ACC112 (cell line): ENCODE results near the gene PI4KA.
"Not testable (repeated sequence)": the region's sequence is repeated elsewhere in the genome, so short reads cannot be mapped to it uniquely, and the experiment has no call there.

ENCODE experiments used
- H2AFZ ChIP-seq: fragments of 200-600 bp; sonication (generic); one replicate; pipeline ENCODE4 v1.6.0; 2017; ENCODE audit warnings: antibody characterized with exemption, low read length; ENCODE audit not compliant: unreplicated experiment
- H3K27ac ChIP-seq: fragments of 200-600 bp; sonication (generic); 2 replicates; pipeline ENCODE4 v1.5.1; 2014; ENCODE audit warnings: low read depth, mild to moderate bottlenecking, antibody characterized with exemption, low read length, moderate library complexity
- H3K27me3 ChIP-seq: fragments of 200-600 bp; sonication (generic); 2 replicates; pipeline ENCODE4 v1.6.1; 2014; ENCODE audit warnings: mild to moderate bottlenecking, antibody characterized with exemption, low read length, moderate library complexity, mixed read lengths; ENCODE audit not compliant: insufficient read depth
- H3K36me3 ChIP-seq: fragments of 200-600 bp; sonication (generic); 2 replicates; pipeline ENCODE4 v1.6.1; 2016; ENCODE audit warnings: mild to moderate bottlenecking, antibody characterized with exemption, low read length, moderate library complexity, mixed read lengths; ENCODE audit not compliant: insufficient read depth
- H3K4me1 ChIP-seq: fragments of 200-600 bp; sonication (generic); one replicate; pipeline ENCODE4 v1.6.1; 2016; ENCODE audit warnings: low read length, mixed read lengths; ENCODE audit not compliant: insufficient read depth, unreplicated experiment, control insufficient read depth
- H3K4me3 ChIP-seq: fragments of 200-600 bp; sonication (generic); 2 replicates; pipeline ENCODE4 v1.5.1; 2014; ENCODE audit warnings: mild to moderate bottlenecking, low read depth, low read length
- H3K79me2 ChIP-seq: fragments of 200-600 bp; sonication (generic); one replicate; pipeline ENCODE4 v1.6.0; 2016; ENCODE audit warnings: low read length; ENCODE audit not compliant: control insufficient read depth, unreplicated experiment, insufficient read depth

PI4KA gene

GRCh38 chr22:20744456-20744855 is 114.2 kb downstream of the PI4KA start:
- Histone ChIP-seq H2AFZ (no peak overlapping the region), H3K36me3 (0 out of 2 replicates have a peak, but pooled peaks cover 10% of the 10 kb centered on the region), H3K4me1 (no peaks in the 10 kb centered on the region), H3K4me3 (no peak overlapping the region), H3K27me3 (no peaks in the 10 kb centered on the region), H3K79me2 (no peaks in the 10 kb centered on the region), H3K27ac (no peak overlapping the region)

DNA sequence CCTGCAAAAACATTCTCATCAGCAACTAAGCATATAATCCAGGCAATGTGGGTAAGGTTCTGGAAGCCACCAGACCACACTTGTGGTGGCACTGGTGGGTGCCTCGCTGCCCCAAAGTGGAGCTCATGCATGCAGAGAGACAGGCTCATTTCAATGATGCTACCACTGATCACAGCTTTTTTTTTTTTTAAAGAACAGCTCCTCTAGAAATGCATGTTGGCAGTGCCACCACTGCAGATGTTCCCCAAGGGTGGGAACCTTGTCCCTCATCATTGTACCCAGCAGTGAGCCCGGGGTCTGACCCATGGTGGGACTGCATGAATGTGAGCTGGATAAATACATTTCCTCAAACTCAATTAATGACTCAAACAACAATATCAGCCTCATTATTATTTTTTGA is 115.8 kb downstream of the PI4KA start:
- Histone ChIP-seq H3K79me2 (no peaks in the 10 kb centered on the region), H3K4me1 (no peaks in the 10 kb centered on the region), H3K27me3 (no peaks in the 10 kb centered on the region), H3K36me3 (0 out of 2 replicates have a peak, but pooled peaks cover 10% of the 10 kb centered on the region), H3K4me3 (no peak overlapping the region), H2AFZ (no peak overlapping the region), H3K27ac (no peak overlapping the region)

GRCh38 chr22:20741634-20742581 is 116.7 kb downstream of the PI4KA start:
- no peak overlapping the region for H3K27ac ChIP-seq
- H3K4me1 ChIP-seq: no peaks in the 10 kb centered on the region
- H3K79me2 ChIP-seq: no peaks in the 10 kb centered on the region
- 0 out of 2 replicates have a peak, but pooled peaks cover 10% of the 10 kb centered on the region for H3K36me3 ChIP-seq
- no peak overlapping the region for H2AFZ ChIP-seq
- no peak overlapping the region for H3K4me3 ChIP-seq
- no peaks in the 10 kb centered on the region for H3K27me3 ChIP-seq

DNA sequence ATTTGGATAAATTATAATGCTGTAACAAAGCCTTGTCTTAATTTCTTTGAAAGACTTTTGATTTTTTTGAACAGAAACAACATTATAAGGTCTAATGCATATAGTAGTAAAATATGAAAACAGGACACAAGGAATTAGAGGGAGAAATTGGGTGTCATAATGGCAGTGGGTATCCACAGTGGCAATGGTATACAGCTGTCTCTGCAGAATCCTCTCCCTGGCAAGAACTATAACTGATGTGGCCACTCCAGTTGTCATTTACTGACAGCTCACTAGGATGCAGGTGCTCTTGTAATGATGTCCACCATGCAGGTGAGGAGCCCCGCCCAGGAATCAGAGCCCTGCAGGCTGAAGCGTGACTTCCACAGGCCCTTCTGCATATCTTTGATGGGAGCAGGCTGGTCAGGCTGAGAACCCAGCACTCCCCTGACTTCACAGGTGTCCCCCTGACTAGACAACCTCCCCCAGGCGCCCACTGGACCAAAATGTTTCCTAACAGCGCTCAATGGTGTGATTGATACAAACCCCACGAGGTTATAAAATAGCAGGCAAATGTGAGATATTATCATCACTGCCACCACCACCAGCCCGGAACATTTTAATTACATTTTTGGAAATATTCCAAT is 117.5 kb downstream of the PI4KA start:
- Histone ChIP-seq H3K27me3 (no peaks in the 10 kb centered on the region), H2AFZ (no peak overlapping the region), H3K4me1 (no peaks in the 10 kb centered on the region), H3K27ac (no peak overlapping the region), H3K4me3 (no peak overlapping the region), H3K36me3 (0 out of 2 replicates have a peak, but pooled peaks cover 10% of the 10 kb centered on the region), H3K79me2 (no peaks in the 10 kb centered on the region)

GRCh38 chr22:20740222-20740951 is 118.2 kb downstream of the PI4KA start:
- no peak overlapping the region for H3K27ac ChIP-seq
- H3K79me2 ChIP-seq: no peaks in the 10 kb centered on the region
- 0 out of 2 replicates have a peak, but pooled peaks cover 10% of the 10 kb centered on the region for H3K36me3 ChIP-seq
- H3K4me3 ChIP-seq: no peak overlapping the region
- H2AFZ ChIP-seq: no peak overlapping the region
- H3K27me3 ChIP-seq: no peaks in the 10 kb centered on the region
- no peaks in the 10 kb centered on the region for H3K4me1 ChIP-seq

GRCh38 chr22:20738394-20739089 is 120.1 kb downstream of the PI4KA start:
- Histone ChIP-seq H3K27me3 (no peaks in the 10 kb centered on the region), H3K79me2 (no peaks in the 10 kb centered on the region), H3K4me3 (no peak overlapping the region), H3K36me3 (0 out of 2 replicates have a peak, but pooled peaks cover 10% of the 10 kb centered on the region), H2AFZ (no peak overlapping the region), H3K27ac (no peak overlapping the region), H3K4me1 (no peaks in the 10 kb centered on the region)

DNA sequence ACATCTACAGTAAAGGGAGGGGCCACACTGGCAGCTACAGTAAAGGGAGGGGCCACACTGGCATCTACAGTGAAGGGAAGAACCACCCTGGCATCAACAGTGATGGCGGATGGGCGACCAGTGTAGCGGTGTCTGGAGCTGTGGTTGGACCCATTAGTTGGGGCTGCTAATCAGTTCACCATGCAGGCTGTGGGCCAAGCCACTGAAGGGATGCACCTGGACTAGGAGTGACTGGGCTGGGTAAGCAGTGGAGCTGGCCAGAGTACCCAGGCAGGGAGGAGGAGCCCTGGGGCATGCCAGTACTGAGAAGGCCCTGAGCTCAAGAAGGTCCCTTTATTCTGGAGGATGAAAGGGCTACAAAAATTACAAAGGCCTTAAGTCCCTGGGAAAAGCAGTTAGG is 121.7 kb downstream of the PI4KA start:
- H3K27me3 ChIP-seq, H3K27ac ChIP-seq, H3K79me2 ChIP-seq, H3K4me3 ChIP-seq, H3K4me1 ChIP-seq, H2AFZ ChIP-seq: not testable (repeated sequence)
- 0 out of 2 replicates have a peak, but pooled peaks cover 10% of the 10 kb centered on the region for H3K36me3 ChIP-seq

DNA sequence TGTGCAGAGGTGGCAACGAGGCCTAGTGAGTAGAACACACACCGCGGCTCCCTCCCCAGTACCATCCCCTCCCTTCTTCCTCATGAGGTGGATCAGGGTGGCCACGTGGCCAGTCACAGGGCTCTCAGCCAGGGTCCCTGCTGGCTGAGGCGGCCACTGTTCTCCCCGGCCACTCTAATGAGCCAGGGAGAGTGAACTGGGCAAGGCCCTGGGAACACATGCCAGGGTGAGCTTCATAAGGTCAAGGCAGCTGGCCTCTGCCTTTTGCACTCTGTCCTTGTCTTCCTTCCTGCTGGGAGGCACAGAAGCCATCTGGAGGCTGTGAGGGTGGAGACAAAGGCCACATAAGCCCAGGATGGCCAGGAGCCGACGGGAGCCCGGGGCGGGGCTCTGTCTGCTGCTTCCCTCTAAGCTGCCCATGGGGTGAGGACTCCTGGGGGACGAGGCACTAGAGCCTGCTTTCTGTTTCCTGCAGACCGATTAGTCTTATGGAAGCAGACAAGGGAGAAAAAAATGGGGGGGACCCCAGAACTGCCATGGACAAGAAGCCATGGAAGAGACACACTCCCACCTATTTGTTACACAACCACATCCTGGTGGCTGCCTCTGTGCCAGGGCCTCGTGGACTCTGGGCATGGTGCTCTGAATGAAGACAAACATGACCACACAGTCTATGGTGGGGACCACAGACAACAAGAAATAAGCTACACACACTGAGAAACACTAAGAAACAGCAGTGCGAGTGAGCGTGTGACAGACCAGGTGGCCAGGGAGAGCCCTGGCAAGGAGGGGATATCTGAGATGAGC is 123.1 kb downstream of the PI4KA start:
- H2AFZ ChIP-seq, H3K4me1 ChIP-seq, H3K27ac ChIP-seq, H3K79me2 ChIP-seq, H3K4me3 ChIP-seq, H3K27me3 ChIP-seq, H3K36me3 ChIP-seq: not testable (repeated sequence)

DNA sequence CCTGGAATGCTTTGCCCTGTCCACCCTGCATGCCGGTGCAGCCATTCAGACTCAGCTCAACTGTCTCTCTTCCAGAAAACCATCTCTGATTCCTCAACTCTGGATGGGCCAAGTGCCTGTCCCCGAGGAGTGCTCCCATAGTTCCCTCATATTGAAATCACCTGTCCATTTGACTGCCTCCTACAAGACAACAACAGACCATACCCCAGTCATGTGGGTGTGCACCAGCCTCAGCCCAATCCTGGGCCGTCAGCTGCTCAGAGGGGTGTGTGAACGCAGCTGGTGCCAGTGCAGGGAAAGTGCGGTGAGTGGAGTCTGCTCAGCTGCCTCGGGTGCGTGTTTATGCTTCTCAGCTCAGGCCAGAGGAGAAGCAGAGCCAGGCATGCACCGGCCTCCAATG is 126.2 kb downstream of the PI4KA start:
- H3K27me3 ChIP-seq, H3K79me2 ChIP-seq, H3K27ac ChIP-seq, H3K4me1 ChIP-seq, H3K36me3 ChIP-seq, H3K4me3 ChIP-seq, H2AFZ ChIP-seq: not testable (repeated sequence)
